Stromal cell of bone marrow (primary cell): Measurements from ENCODE around the gene ADGRD1.

Source experiments
- DNase-seq: peaks from one replicate; pipeline ENCODE4 v3.0.0-alpha.2; 2012; ENCODE audit warnings: low read depth

Gene ADGRD1

DNA sequence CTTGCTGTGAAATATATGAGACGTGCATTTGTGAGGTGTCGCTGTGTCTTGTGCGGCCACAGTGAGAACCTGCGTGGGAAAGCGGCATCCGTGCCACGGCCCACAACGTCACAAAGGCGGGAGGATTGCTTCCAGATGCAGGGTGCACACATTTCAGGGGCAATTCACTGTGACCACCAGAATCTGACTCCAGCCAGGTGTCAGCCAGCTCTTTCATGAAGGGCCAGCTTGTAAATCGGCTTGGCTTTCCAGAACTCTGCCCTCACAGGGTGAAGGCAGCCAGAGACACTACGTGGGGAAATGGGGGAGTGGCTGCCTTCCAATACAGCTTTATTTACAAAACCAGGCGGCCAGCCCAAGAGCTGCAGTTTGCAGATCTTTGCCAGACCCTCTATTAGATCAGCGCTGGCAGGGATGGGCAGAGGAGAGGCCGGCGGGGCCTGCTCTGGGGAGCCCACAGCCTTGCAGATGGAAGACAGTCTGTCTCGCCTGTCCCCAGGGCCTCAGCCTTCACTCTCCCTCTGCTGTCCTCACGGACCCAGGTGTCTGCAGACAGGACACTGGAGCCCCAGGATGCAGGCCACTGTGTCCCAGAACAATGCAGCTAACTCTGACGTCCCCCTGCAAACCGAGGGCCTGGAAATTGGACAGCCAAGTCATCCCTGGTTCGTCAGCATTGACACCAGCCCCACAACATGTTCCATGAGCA lies 53.5 kb downstream of the ADGRD1 start:
- DNase-seq, result no peak

GRCh38 chr12:131007740-131008117 lies 54.0 kb downstream of the ADGRD1 start:
- DNase-seq, result no peak

- DNase-seq, result no peak
Observed at GRCh38 chr12:131008131-131008912, 54.6 kb downstream of the ADGRD1 start.

- no peak for DNase-seq
Observed at GRCh38 chr12:131008913-131009270, 55.2 kb downstream of the ADGRD1 start.

- DNase-seq, result no peak
Observed at GRCh38 chr12:131009595-131010395, 56.1 kb downstream of the ADGRD1 start.

- DNase-seq, result no peak
Observed at GRCh38 chr12:131010396-131011131, 56.9 kb downstream of the ADGRD1 start.

GRCh38 chr12:131011165-131012079 lies 57.7 kb downstream of the ADGRD1 start:
- DNase-seq, result peak; percentile 3

- DNase-seq, result no peak
Observed at GRCh38 chr12:131012279-131013069, 58.8 kb downstream of the ADGRD1 start.

GRCh38 chr12:131013118-131013517 lies 59.4 kb downstream of the ADGRD1 start:
- no peak for DNase-seq

DNA sequence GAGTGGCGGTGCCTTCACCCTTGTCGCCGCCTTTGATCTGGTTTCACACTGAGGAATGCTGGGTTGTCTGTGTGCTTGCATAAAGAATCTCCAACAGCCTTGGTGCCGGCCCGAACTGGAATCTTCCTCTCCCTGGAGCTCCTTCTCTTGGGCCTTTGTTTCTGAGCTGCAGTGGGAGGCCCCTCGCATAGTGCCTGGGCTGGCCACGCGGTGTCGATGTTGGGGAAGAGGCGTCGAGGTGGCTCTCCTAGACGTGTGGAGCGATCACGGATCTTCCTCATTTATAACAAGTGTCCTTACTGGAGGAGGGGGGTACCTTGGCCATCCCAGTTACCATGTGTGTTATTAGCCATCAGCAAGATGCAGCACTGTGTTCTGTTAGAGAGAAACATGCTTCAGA lies 60.6 kb downstream of the ADGRD1 start:
- DNase-seq, result no peak

DNA sequence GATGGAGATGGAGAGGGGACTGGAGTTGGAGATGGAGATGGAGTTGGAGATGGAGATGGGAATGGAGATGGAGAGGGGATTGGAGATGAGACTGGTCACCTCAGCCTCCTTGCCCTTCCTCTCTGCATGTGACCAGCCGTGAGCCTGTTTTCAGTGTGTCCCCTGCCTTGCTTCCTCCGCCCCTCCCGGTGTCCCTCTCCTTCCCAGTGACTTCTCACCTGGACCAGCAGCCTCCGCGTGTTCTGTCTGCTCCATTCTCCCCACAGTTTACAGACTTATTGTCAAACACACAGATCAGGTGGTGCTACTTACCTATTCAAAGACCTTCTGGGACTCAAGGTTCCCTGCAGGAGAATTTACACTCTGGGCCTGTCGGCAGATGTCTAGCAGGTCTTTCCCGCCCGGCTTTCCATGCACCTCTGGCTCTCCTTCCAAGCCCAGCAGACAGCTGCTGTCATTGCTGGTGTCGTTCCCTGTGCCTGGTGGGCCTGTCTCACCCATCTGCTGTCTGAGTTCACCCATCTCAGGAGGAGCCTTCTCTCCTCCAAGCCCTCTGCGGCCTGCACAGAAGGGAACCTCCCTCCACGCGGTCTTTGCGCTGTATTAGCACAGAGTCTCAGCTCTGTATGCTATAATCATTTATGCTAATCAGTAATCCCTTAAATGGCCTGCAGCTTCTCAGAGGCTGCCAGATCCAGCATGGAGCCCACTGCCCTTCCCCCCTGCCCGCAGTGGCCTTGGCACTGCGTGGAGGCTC lies 62.1 kb downstream of the ADGRD1 start:
- no peak for DNase-seq

GRCh38 chr12:131017477-131017991 lies 63.8 kb downstream of the ADGRD1 start:
- DNase-seq, result no peak

DNA sequence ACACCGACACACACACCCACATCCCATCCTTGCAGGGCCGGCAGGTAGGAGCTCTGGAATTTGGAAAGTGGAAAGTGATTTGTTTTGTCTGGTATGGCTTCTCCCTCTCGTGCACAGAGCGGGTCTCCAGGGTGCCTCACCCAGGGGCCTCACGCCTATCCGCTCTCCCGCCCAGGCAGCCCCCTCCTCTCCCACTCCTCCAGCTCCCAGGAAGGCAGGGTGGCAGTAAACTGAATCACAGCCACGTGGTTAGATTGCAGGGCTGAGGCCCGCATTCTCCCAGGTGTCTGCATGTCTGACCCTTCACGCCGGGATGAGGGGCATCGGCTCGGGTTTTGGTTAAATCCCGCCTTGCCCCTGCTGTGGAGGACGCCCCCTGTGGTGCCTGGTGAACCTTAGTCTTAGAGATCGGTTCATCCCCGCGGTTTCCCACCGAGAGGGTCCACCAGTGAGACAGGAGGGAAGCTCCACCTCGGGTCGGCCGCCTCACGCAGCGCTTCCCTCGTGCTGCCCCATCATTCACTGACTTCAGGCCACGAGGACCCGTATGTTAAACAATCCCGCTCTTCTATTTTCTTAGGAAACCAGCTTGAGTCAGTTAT lies 64.4 kb downstream of the ADGRD1 start:
- DNase-seq, result no peak

DNA sequence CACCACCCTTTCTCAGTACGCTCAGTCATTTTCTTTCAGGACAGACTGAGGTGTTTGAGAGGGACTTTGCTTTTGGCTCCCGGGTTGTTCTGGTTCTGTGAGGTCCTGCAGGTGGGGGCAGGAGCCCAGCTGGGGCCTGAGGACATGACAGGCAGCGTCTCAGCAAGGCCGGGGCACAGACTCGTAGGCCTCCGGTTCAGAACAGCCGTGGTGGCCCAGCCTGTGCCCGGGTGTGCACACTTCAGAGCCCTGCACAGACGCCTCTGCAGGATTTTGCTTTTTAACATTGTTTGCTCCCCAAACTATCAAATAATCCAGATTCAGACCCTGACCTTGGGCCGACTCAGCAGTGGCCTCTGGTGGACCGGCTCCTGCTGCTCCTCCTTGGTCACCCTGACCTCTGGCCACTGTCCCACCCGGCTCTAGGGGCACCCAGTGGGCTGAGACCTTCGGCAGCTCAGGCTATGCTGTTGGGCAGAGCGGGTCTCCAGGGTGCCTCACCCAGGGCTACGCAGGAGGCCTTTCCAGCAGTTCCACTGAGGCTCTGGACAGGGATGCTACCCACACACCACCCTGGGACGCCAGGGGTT lies 65.2 kb downstream of the ADGRD1 start:
- DNase-seq, result no peak

- DNase-seq, result no peak
Observed at GRCh38 chr12:131020326-131021153, 66.8 kb downstream of the ADGRD1 start.

GRCh38 chr12:131021154-131021541 lies 67.4 kb downstream of the ADGRD1 start:
- no peak for DNase-seq

DNA sequence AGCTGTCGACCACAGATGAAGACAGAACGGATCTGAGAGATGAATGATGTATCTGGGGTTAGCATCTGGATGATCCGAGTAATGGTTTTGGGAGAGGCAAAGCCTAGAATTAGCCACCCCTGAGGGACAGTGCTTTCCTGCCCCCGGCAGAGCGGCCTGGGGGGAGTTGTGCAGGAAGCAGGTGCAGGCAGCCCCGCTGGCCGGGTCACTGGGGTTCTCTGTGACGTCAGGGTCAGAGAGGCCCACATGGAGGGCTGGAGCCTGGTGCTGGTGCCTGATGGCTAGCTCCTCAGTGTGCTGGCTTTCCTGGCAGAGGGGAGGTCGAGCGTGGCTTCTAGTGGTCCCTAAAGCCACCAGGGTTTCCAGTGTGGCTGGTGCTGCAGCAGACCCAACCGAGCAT lies 70.3 kb downstream of the ADGRD1 start:
- no peak for DNase-seq

DNA sequence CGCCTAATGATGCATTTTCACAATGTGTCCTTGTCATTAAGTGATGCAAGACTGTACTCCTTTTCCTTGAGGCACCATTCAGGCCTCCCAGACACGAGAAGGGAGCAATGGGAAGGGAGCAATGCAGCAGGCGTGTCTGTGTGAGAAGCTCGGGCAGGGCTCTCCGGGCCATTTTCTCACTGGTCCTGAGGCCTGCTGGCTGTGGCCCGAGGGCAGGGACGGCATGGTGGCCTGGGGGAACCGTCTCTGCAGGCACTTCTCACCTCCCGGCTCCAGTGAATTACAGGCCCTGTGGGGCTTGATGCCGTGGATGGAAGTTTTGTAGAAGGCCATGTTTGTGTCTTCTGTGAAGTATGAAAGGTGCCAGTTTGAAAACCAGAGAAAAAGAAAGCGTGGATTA lies 71.0 kb downstream of the ADGRD1 start:
- DNase-seq, result no peak
